Measurements from ENCODE around the gene ANKS3.

The ANKS3 gene

GRCh38 chr16:4766875-4767628, 33.0 kb upstream of the ANKS3 start, which contains the start of gene ZNF500:
TSS of gene ZNF500 (minus strand) at chr16:4767162. CDS start at chr16:4765978, 1,184 bp downstream.
- Mint-ChIP-seq H3K4me3 (peak within 1 kb of the TSS; percentile 89), H3K27ac (peak within 1 kb of the TSS; percentile 90), H3K9me3 (no peaks in the 10 kb centered on the region), H3K4me1 (ENCODE audit: low read depth) (peaks cover 53% of the 10 kb centered on the region), H3K36me3 (ENCODE audit: low read depth) (peaks cover 42% of the 10 kb centered on the region), H3K27me3 (no peaks in the 10 kb centered on the region)
- intact Hi-C loops (cut with micrococcal nuclease), result loop anchor here (1.0 to 5.0 kb wide), 2 partner anchors 80 to 190 kb away; partner anchors contain the start of genes GLYR1, SEC14L5 and UBN1

GRCh38 chr16:4765511-4766474, 31.7 kb upstream of the ANKS3 start:
- Mint-ChIP-seq H3K4me3 (peak overlapping the region; percentile 81), H3K9me3 (no peaks in the 10 kb centered on the region), H3K36me3 (ENCODE audit: low read depth) (peaks cover 55% of the 10 kb centered on the region), H3K27me3 (no peaks in the 10 kb centered on the region), H3K4me1 (ENCODE audit: low read depth) (peaks cover 53% of the 10 kb centered on the region), H3K27ac (peak overlapping the region; percentile 90)
- intact Hi-C loops (cut with micrococcal nuclease), result loop anchor here (5.0 kb wide), 1 partner anchor 192 kb away; the partner anchor contains the start of gene SEC14L5

DNA sequence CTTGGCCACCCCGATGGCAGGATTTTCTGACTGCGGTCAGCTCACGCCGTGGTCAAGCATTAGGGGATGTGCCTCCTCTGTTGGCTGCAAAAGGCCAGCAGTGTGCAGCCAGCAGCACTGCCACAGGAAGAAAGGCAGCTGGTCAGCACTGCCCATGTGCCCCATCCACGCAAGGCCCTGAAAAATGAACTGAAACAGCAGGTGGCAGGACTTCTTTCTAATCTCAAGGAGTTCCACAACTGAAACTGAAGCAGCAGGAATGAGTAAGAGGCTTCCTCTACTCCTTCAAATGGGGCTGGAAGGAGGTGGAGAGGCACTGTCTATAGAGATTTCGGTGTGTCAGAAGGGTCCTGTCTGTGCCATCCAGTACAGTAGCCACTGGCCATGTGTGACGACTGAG, 29.7 kb upstream of the ANKS3 start:
- no peak overlapping the region for H3K4me3 Mint-ChIP-seq
- H3K9me3 Mint-ChIP-seq, result no peaks in the 10 kb centered on the region
- peak overlapping the region; percentile 45 for H3K27ac Mint-ChIP-seq
- intact Hi-C loops (cut with micrococcal nuclease), result no loop called here
- peaks cover 75% of the 10 kb centered on the region for H3K36me3 Mint-ChIP-seq (ENCODE audit: low read depth)
- H3K27me3 Mint-ChIP-seq, result no peaks in the 10 kb centered on the region
- H3K4me1 Mint-ChIP-seq (ENCODE audit: low read depth), result peaks cover 44% of the 10 kb centered on the region

GRCh38 chr16:4762205-4762604, 28.1 kb upstream of the ANKS3 start:
- H3K36me3 Mint-ChIP-seq (ENCODE audit: low read depth), result peaks cover 85% of the 10 kb centered on the region
- no peaks in the 10 kb centered on the region for H3K9me3 Mint-ChIP-seq
- no peak overlapping the region for H3K27ac Mint-ChIP-seq
- intact Hi-C loops (cut with micrococcal nuclease), result no loop called here
- no peaks in the 10 kb centered on the region for H3K27me3 Mint-ChIP-seq
- peaks cover 34% of the 10 kb centered on the region for H3K4me1 Mint-ChIP-seq (ENCODE audit: low read depth)
- H3K4me3 Mint-ChIP-seq, result no peak overlapping the region

DNA sequence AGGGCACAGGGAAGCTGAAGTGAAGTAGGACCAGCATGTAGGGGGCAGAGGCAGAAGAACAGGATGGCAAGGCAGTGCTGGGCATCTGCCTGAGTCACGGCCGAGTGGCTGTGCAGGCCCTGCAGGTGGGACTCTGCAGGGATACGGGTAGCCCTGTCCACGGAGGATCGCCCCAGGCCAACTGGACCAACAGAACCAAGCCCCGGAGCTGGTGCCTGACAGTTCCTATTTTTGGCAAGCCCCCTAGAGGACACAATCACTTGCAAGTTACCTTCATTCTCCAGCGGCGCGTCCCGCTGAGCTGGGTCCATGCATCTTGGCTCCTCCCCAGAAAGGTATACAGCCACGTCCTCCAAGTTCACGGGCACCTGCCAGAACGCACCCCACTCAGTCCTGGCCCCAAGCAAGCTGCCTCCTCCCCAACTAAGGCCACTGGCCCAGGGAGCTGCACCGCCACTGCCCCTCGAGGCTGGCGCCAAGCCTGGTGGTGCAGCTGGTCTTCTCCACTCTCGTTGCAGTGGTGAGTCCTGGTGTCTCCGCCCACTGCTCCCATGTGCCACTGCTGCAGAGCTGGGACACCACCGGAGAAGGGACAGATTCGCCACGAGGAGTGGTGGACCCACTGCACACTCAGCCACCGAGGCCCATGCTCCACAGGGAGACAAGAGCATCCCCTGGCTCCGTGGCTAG, 26.3 kb upstream of the ANKS3 start:
- peaks cover 7% of the 10 kb centered on the region for H3K9me3 Mint-ChIP-seq
- H3K4me1 Mint-ChIP-seq (ENCODE audit: low read depth), result peaks cover 21% of the 10 kb centered on the region
- H3K27ac Mint-ChIP-seq, result no peak overlapping the region
- H3K4me3 Mint-ChIP-seq, result no peak overlapping the region
- H3K36me3 Mint-ChIP-seq (ENCODE audit: low read depth), result peaks cover 99% of the 10 kb centered on the region
- no peaks in the 10 kb centered on the region for H3K27me3 Mint-ChIP-seq
- intact Hi-C loops (cut with micrococcal nuclease), result no loop called here

GRCh38 chr16:4755687-4756086, 21.6 kb upstream of the ANKS3 start:
- Mint-ChIP-seq H3K9me3 (peaks cover 11% of the 10 kb centered on the region), H3K36me3 (ENCODE audit: low read depth) (peaks cover 100% of the 10 kb centered on the region), H3K27ac (no peak overlapping the region), H3K4me3 (no peak overlapping the region), H3K27me3 (no peaks in the 10 kb centered on the region), H3K4me1 (ENCODE audit: low read depth) (no peaks in the 10 kb centered on the region)
- intact Hi-C loops (cut with micrococcal nuclease), result no loop called here

- peaks cover 11% of the 10 kb centered on the region for H3K9me3 Mint-ChIP-seq
These were observed 20.8 kb upstream of the ANKS3 start for GRCh38 chr16:4754865-4755264.

GRCh38 chr16:4753227-4753626, 19.2 kb upstream of the ANKS3 start:
- H3K27me3 Mint-ChIP-seq, result no peaks in the 10 kb centered on the region
- no peak overlapping the region for H3K27ac Mint-ChIP-seq
- H3K4me1 Mint-ChIP-seq (ENCODE audit: low read depth), result no peaks in the 10 kb centered on the region
- H3K36me3 Mint-ChIP-seq (ENCODE audit: low read depth), result peaks cover 100% of the 10 kb centered on the region
- intact Hi-C loops (cut with micrococcal nuclease), result no loop called here
- H3K4me3 Mint-ChIP-seq, result no peak overlapping the region
- H3K9me3 Mint-ChIP-seq, result peaks cover 11% of the 10 kb centered on the region

More at GRCh38 chr16:4754865-4755264, 20.8 kb upstream of the ANKS3 start:
- Mint-ChIP-seq H3K36me3 (ENCODE audit: low read depth) (peaks cover 100% of the 10 kb centered on the region), H3K4me1 (ENCODE audit: low read depth) (no peaks in the 10 kb centered on the region), H3K27ac (no peak overlapping the region), H3K4me3 (no peak overlapping the region), H3K27me3 (no peaks in the 10 kb centered on the region)
- intact Hi-C loops (cut with micrococcal nuclease), result no loop called here

GRCh38 chr16:4752351-4753100, 18.5 kb upstream of the ANKS3 start:
- peaks cover 99% of the 10 kb centered on the region for H3K36me3 Mint-ChIP-seq (ENCODE audit: low read depth)
- H3K4me3 Mint-ChIP-seq, result no peak overlapping the region
- no peaks in the 10 kb centered on the region for H3K27me3 Mint-ChIP-seq
- H3K27ac Mint-ChIP-seq, result no peak overlapping the region
- peaks cover 11% of the 10 kb centered on the region for H3K9me3 Mint-ChIP-seq
- intact Hi-C loops (cut with micrococcal nuclease), result no loop called here
- H3K4me1 Mint-ChIP-seq (ENCODE audit: low read depth), result no peaks in the 10 kb centered on the region

DNA sequence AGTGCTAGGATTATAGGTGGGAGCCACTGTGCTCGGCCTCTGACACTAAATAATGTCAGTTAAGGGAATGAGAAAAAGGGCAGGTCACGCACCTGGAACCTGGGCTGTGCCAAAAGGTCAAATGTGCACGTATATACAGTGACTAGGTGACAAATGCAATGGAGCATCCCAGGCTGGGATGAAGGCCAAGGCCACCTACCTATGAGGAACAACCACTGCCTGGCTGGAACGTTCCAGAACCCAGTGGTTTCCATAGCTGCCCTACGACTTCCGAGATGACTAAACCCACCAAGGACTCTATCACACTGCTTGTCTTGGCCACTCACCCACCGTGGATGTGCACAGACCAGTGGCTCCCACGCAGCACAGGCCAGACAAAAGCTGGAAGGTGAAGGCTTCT, 16.8 kb upstream of the ANKS3 start:
- intact Hi-C loops (cut with micrococcal nuclease), result no loop called here
- H3K4me3 Mint-ChIP-seq, result no peak overlapping the region
- H3K27me3 Mint-ChIP-seq, result peaks cover 3% of the 10 kb centered on the region
- no peak overlapping the region for H3K27ac Mint-ChIP-seq
- peaks cover 82% of the 10 kb centered on the region for H3K36me3 Mint-ChIP-seq (ENCODE audit: low read depth)
- no peaks in the 10 kb centered on the region for H3K4me1 Mint-ChIP-seq (ENCODE audit: low read depth)
- peaks cover 9% of the 10 kb centered on the region for H3K9me3 Mint-ChIP-seq

DNA sequence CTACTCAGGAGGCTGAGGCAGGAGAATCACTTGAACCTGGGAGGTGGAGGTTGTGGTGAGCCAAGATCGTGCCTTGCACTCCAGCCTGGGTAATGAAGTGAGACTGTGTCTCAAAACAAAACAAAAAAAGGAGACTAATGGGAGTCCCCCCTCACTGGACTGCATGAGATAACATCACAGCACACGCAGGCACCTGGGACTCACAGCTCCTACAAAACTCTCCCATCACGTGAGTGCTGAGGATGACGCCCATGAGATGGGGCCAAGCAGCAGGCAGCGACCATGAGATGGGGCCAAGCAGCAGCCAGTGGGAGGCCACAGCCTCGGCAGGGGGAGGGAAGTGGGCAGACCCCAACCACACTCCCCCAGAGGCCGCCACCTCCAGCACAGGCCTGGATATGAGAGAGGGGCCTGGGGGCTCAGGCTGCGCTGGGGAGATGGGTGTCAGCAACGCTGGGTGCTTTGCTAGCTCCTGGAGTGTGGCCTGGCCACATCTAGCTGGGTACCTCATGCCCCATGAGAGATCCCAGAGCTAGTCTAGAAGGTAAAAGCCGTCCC, 15.7 kb upstream of the ANKS3 start:
- H3K4me3 Mint-ChIP-seq, result no peak overlapping the region
- peaks cover 71% of the 10 kb centered on the region for H3K36me3 Mint-ChIP-seq (ENCODE audit: low read depth)
- no peak overlapping the region for H3K27ac Mint-ChIP-seq
- H3K9me3 Mint-ChIP-seq, result no peaks in the 10 kb centered on the region
- intact Hi-C loops (cut with micrococcal nuclease), result no loop called here
- no peaks in the 10 kb centered on the region for H3K4me1 Mint-ChIP-seq (ENCODE audit: low read depth)
- H3K27me3 Mint-ChIP-seq, result peaks cover 6% of the 10 kb centered on the region

DNA sequence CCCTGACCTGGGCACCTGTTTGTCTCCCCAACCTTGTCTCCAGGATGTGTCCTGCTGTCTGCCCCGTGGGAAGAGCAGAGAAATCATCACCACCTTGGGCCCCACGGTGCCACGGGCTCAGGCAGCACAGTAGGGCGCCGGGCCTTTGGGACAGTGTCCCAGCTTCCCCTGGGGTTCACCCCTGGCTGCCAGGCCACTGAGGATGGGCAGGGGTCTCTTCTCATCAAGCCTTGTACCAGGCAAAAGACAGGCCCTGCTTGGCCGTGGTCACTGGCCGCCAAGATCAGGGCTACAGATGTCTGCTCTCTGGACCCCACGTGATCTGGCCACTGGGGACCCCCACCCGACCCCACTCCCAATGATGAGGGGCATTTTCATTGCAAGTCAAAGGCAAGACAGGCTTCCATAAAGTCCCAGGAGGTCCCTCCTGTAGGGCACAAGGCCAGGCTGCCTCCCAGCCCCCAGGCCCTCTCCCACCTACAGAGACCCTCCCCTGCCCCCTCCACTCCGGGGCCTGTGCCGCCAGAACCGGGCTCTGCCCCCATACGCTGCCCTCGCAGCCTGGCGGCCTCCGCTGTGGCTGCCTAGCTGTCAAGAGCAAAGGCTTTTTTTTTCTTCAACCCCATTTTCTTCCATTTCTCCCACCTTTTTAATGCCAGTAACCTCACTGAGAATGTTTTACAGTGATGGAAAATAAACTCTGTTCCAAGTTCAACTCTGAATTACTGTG, 14.8 kb upstream of the ANKS3 start:
- intact Hi-C loops (cut with micrococcal nuclease), result no loop called here
- Mint-ChIP-seq H3K36me3 (ENCODE audit: low read depth) (peaks cover 62% of the 10 kb centered on the region), H3K27ac (no peak overlapping the region), H3K4me3 (no peak overlapping the region), H3K27me3 (peaks cover 12% of the 10 kb centered on the region), H3K4me1 (ENCODE audit: low read depth) (no peaks in the 10 kb centered on the region), H3K9me3 (no peaks in the 10 kb centered on the region)

Measured in dendritic cell treated with granulocyte-macrophage colony-stimulating factor and Interleukin-4, amounts not matched to agents 40 ng/mL and 50 ng/mL, for 4 days (primary cell).